ENCODE data around the gene EEIG1. TPM values are rescaled to one million over a fixed set of nuclear protein-coding genes. Genes with fewer than 3 reads are reported as not detected.

The EEIG1 gene
- total RNA-seq, 4 donors from 2014 or later, result 71.8 to 219 (median 122) TPM

- Histone ChIP-seq H3K4me3 (no peak overlapping the region), H3K4me1 (peaks cover 0 to 19% (median 2%) of the 10 kb centered on the region in 4 donors), H3K27me3 (no peaks in the 10 kb centered on the region), H3K9me3 (no peaks in the 10 kb centered on the region), H3K27ac (peak overlapping the region in 2 of 4 donors; percentile 6 to 48), H3K36me3 (peaks cover 0 to 94% (median 0%) of the 10 kb centered on the region in 3 donors)
- DNase-seq, result no peak
- TF ChIP-seq POLR2A (IDR thresholded peaks at IDR 0.05), result no peak
- TF ChIP-seq CTCF (IDR thresholded peaks at IDR 0.05), result no peak
These were observed 36.1 kb downstream of the EEIG1 start for GRCh38 chr9:127944586-127945218.

- peak overlapping the region in 2 of 4 donors; percentile 6 to 48 for H3K27ac ChIP-seq
- peaks cover 0 to 88% (median 0%) of the 10 kb centered on the region in 3 donors for H3K36me3 ChIP-seq
- no peak for TF ChIP-seq POLR2A (IDR thresholded peaks at IDR 0.05)
- TF ChIP-seq CTCF (IDR thresholded peaks at IDR 0.05), result peak; percentile 66 to 95 (median 92)
These were observed 37.1 kb downstream of the EEIG1 start for GRCh38 chr9:127943731-127944144.

GRCh38 chr9:127943011-127943662, 37.7 kb downstream of the EEIG1 start:
- no peak for DNase-seq
- Histone ChIP-seq H3K36me3 (peaks cover 0 to 82% (median 0%) of the 10 kb centered on the region in 3 donors), H3K27me3 (no peaks in the 10 kb centered on the region), H3K4me1 (peaks cover 0 to 19% (median 5%) of the 10 kb centered on the region in 4 donors), H3K4me3 (no peak overlapping the region), H3K27ac (peak overlapping the region in 1 of 4 donors; percentile 48), H3K9me3 (no peaks in the 10 kb centered on the region)
- TF ChIP-seq POLR2A (IDR thresholded peaks at IDR 0.05), result no peak
- TF ChIP-seq CTCF (IDR thresholded peaks at IDR 0.05), result no peak

More at GRCh38 chr9:127943731-127944144, 37.1 kb downstream of the EEIG1 start:
- H3K27me3 ChIP-seq, result no peaks in the 10 kb centered on the region
- H3K4me1 ChIP-seq, result peaks cover 0 to 15% (median 2%) of the 10 kb centered on the region in 4 donors
- peak; percentile 86 to 94 (median 90) for DNase-seq
- H3K4me3 ChIP-seq, result no peak overlapping the region
- H3K9me3 ChIP-seq, result no peaks in the 10 kb centered on the region

GRCh38 chr9:127942216-127943010, 38.4 kb downstream of the EEIG1 start:
- H3K4me3 ChIP-seq, result no peak overlapping the region
- TF ChIP-seq CTCF (IDR thresholded peaks at IDR 0.05) (peak; percentile 76 to 85 (median 84)), POLR2A (IDR thresholded peaks at IDR 0.05) (no peak)
- DNase-seq, result peak; percentile 48 to 76 (median 70)
- peaks cover 0 to 22% (median 6%) of the 10 kb centered on the region in 4 donors for H3K4me1 ChIP-seq
- peak overlapping the region in 1 of 4 donors; percentile 48 for H3K27ac ChIP-seq
- H3K27me3 ChIP-seq, result no peaks in the 10 kb centered on the region
- H3K36me3 ChIP-seq, result peaks cover 0 to 75% (median 0%) of the 10 kb centered on the region in 3 donors
- H3K9me3 ChIP-seq, result no peaks in the 10 kb centered on the region

- no peaks in the 10 kb centered on the region for H3K27me3 ChIP-seq
- peaks cover 2 to 25% (median 10%) of the 10 kb centered on the region in 4 donors for H3K4me1 ChIP-seq
- peaks cover 0 to 71% (median 0%) of the 10 kb centered on the region in 3 donors for H3K36me3 ChIP-seq
- no peak overlapping the region for H3K27ac ChIP-seq
- no peaks in the 10 kb centered on the region for H3K9me3 ChIP-seq
- no peak for TF ChIP-seq POLR2A (IDR thresholded peaks at IDR 0.05)
- no peak for TF ChIP-seq CTCF (IDR thresholded peaks at IDR 0.05)
- no peak for DNase-seq
- H3K4me3 ChIP-seq, result no peak overlapping the region
These were observed 38.9 kb downstream of the EEIG1 start for GRCh38 chr9:127941961-127942215.

All from Peyer's patch (tissue), 4 donors.